Stimulated activated CD8-positive, alpha-beta memory T cell treated with anti-CD3 and anti-CD28 coated beads, Interleukin-7, amount 100 ng/mL, for 48 hours (primary cell): ENCODE data around the gene NSDHL.

Source experiments
- DNase-seq, 2 donors: peaks; one replicate each; pipeline ENCODE4 v3.0.0-alpha.2; 2020; ENCODE audit warnings: low read depth in 1 of 2; ENCODE audit errors: extremely low read depth in 1 of 2

Gene NSDHL

GRCh38 chrX:152843852-152844251, 13.0 kb downstream of the NSDHL start:
- no peak for DNase-seq

- no peak for DNase-seq
These were observed 13.4 kb downstream of the NSDHL start for GRCh38 chrX:152844256-152844655.

GRCh38 chrX:152845618-152846240, 14.9 kb downstream of the NSDHL start:
- DNase-seq, result no peak

GRCh38 chrX:152847281-152847680, 16.4 kb downstream of the NSDHL start:
- no peak for DNase-seq

- no peak for DNase-seq
These were observed 19.6 kb downstream of the NSDHL start for GRCh38 chrX:152850465-152850864.

- no peak for DNase-seq
These were observed 23.1 kb downstream of the NSDHL start for GRCh38 chrX:152853986-152854385.

- no peak for DNase-seq
These were observed 30.3 kb downstream of the NSDHL start for GRCh38 chrX:152861116-152861515.

GRCh38 chrX:152861826-152862225, 31.0 kb downstream of the NSDHL start:
- DNase-seq, result no peak

- no peak for DNase-seq
These were observed 34.5 kb downstream of the NSDHL start for GRCh38 chrX:152865232-152865920.

- no peak for DNase-seq
These were observed 35.5 kb downstream of the NSDHL start for GRCh38 chrX:152866386-152866785.

GRCh38 chrX:152869972-152870371, 39.1 kb downstream of the NSDHL start:
- DNase-seq, result no peak

GRCh38 chrX:152871260-152871659, 40.4 kb downstream of the NSDHL start:
- no peak for DNase-seq

- DNase-seq, result no peak
These were observed 41.7 kb downstream of the NSDHL start for GRCh38 chrX:152872522-152872921.

GRCh38 chrX:152873361-152873760, 42.5 kb downstream of the NSDHL start:
- DNase-seq, result no peak

- no peak for DNase-seq
These were observed 46.3 kb downstream of the NSDHL start for GRCh38 chrX:152876931-152877840.

- no peak for DNase-seq
These were observed 48.3 kb downstream of the NSDHL start for GRCh38 chrX:152878976-152879755.

- no peak for DNase-seq
These were observed 50.4 kb downstream of the NSDHL start for GRCh38 chrX:152881289-152881688.

GRCh38 chrX:152884171-152884570, 53.3 kb downstream of the NSDHL start:
- DNase-seq, result no peak

GRCh38 chrX:152886716-152887115, 55.9 kb downstream of the NSDHL start:
- DNase-seq, result no peak

- DNase-seq, result no peak
These were observed 61.6 kb downstream of the NSDHL start for GRCh38 chrX:152892499-152892898.
